ENCODE data around the gene GYPE.
"Not testable (repeated sequence)": the region's sequence is repeated elsewhere in the genome, so short reads cannot be mapped to it uniquely, and the experiment has no call there.

Gene GYPE
- long read RNA-seq = 0 reads

- H3K4me3 ChIP-seq (replicated peaks; ENCODE audit: insufficient read depth, low read length); H3K27me3 ChIP-seq (ENCODE audit: insufficient read depth, poor library complexity, severe bottlenecking); DNase-seq (ENCODE audit: low read depth in 1 of 2, low spot score in 1 of 2); H3K27ac ChIP-seq (replicated peaks): not testable (repeated sequence)
Observed at GRCh38 chr4:143905440-143905839, at the start of gene GYPE. GYPE (minus strand) TSS chr4:143905559; CDS start chr4:143905507, 52 bp downstream.

- not testable (repeated sequence) for H3K4me3 ChIP-seq (replicated peaks; ENCODE audit: insufficient read depth, low read length); DNase-seq (ENCODE audit: low read depth in 1 of 2, low spot score in 1 of 2); H3K27me3 ChIP-seq (ENCODE audit: insufficient read depth, poor library complexity, severe bottlenecking); H3K27ac ChIP-seq (replicated peaks)
Observed at GRCh38 chr4:143951458-143951972, 46.2 kb upstream of the GYPE start.

- H3K27ac ChIP-seq (replicated peaks); DNase-seq (ENCODE audit: low read depth in 1 of 2, low spot score in 1 of 2); H3K4me3 ChIP-seq (replicated peaks; ENCODE audit: insufficient read depth, low read length); H3K27me3 ChIP-seq (ENCODE audit: insufficient read depth, poor library complexity, severe bottlenecking): not testable (repeated sequence)
Observed at GRCh38 chr4:143950967-143951366, 45.6 kb upstream of the GYPE start.

GRCh38 chr4:143950185-143950584 is 44.8 kb upstream of the GYPE start:
- not testable (repeated sequence) for H3K27me3 ChIP-seq (ENCODE audit: insufficient read depth, poor library complexity, severe bottlenecking); H3K4me3 ChIP-seq (replicated peaks; ENCODE audit: insufficient read depth, low read length); DNase-seq (ENCODE audit: low read depth in 1 of 2, low spot score in 1 of 2); H3K27ac ChIP-seq (replicated peaks)

- not testable (repeated sequence) for H3K27me3 ChIP-seq (ENCODE audit: insufficient read depth, poor library complexity, severe bottlenecking); H3K27ac ChIP-seq (replicated peaks); DNase-seq (ENCODE audit: low read depth in 1 of 2, low spot score in 1 of 2); H3K4me3 ChIP-seq (replicated peaks; ENCODE audit: insufficient read depth, low read length)
Observed at GRCh38 chr4:143947493-143947892, 42.1 kb upstream of the GYPE start.

- H3K27ac ChIP-seq (replicated peaks); H3K27me3 ChIP-seq (ENCODE audit: insufficient read depth, poor library complexity, severe bottlenecking); DNase-seq (ENCODE audit: low read depth in 1 of 2, low spot score in 1 of 2); H3K4me3 ChIP-seq (replicated peaks; ENCODE audit: insufficient read depth, low read length): not testable (repeated sequence)
Observed at GRCh38 chr4:143940708-143941107, 35.3 kb upstream of the GYPE start.

- no peak overlapping the region for H3K4me3 ChIP-seq (replicated peaks; ENCODE audit: insufficient read depth, low read length)
- H3K27me3 ChIP-seq (ENCODE audit: insufficient read depth, poor library complexity, severe bottlenecking) = no peaks in the 10 kb centered on the region
- TF ChIP-seq REST (IDR thresholded peaks at IDR 0.05; ENCODE audit: insufficient replicate concordance, low read depth) = no peak
- no peak overlapping the region for H3K27ac ChIP-seq (replicated peaks)
- no peak for DNase-seq (ENCODE audit: low read depth in 1 of 2, low spot score in 1 of 2)
Observed at GRCh38 chr4:143939528-143939927, 34.2 kb upstream of the GYPE start.

GRCh38 chr4:143938890-143939289 is 33.5 kb upstream of the GYPE start:
- DNase-seq (ENCODE audit: low read depth in 1 of 2, low spot score in 1 of 2); H3K27ac ChIP-seq (replicated peaks); H3K4me3 ChIP-seq (replicated peaks; ENCODE audit: insufficient read depth, low read length); H3K27me3 ChIP-seq (ENCODE audit: insufficient read depth, poor library complexity, severe bottlenecking): not testable (repeated sequence)

GRCh38 chr4:143921181-143921580 is 15.8 kb upstream of the GYPE start:
- Histone ChIP-seq H3K27me3 (ENCODE audit: insufficient read depth, poor library complexity, severe bottlenecking) (no peaks in the 10 kb centered on the region), H3K4me3 (replicated peaks; ENCODE audit: insufficient read depth, low read length) (no peak overlapping the region), H3K27ac (replicated peaks) (no peak overlapping the region)
- DNase-seq (ENCODE audit: low read depth in 1 of 2, low spot score in 1 of 2) = no peak
- TF ChIP-seq POLR2AphosphoS5 (IDR thresholded peaks at IDR 0.05; ENCODE audit: low read depth) (no peak), GABPA (IDR thresholded peaks at IDR 0.05; ENCODE audit: low read depth) (no peak), CTCF (IDR thresholded peaks at IDR 0.05; ENCODE audit: insufficient read depth, low read length) (no peak), SPI1 (IDR thresholded peaks at IDR 0.05; ENCODE audit: borderline replicate concordance, low read depth) (no peak), REST (IDR thresholded peaks at IDR 0.05; ENCODE audit: insufficient replicate concordance, low read depth) (no peak)

GRCh38 chr4:143916485-143916884 is 11.1 kb upstream of the GYPE start:
- not testable (repeated sequence) for H3K27ac ChIP-seq (replicated peaks); H3K27me3 ChIP-seq (ENCODE audit: insufficient read depth, poor library complexity, severe bottlenecking)

GRCh38 chr4:143912478-143912877 is 7.1 kb upstream of the GYPE start:
- DNase-seq (ENCODE audit: low read depth in 1 of 2, low spot score in 1 of 2); H3K27ac ChIP-seq (replicated peaks); H3K4me3 ChIP-seq (replicated peaks; ENCODE audit: insufficient read depth, low read length); H3K27me3 ChIP-seq (ENCODE audit: insufficient read depth, poor library complexity, severe bottlenecking): not testable (repeated sequence)

More at GRCh38 chr4:143916485-143916884, 11.1 kb upstream of the GYPE start:
- not testable (repeated sequence) for H3K4me3 ChIP-seq (replicated peaks; ENCODE audit: insufficient read depth, low read length); DNase-seq (ENCODE audit: low read depth in 1 of 2, low spot score in 1 of 2)
